Retina (tissue), 1 donor: ENCODE results near the gene KLHL3.

ENCODE experiments used
- DNase-seq: peaks from one replicate; pipeline ENCODE4 v3.0.0-alpha.2; 2016

The KLHL3 gene

DNA sequence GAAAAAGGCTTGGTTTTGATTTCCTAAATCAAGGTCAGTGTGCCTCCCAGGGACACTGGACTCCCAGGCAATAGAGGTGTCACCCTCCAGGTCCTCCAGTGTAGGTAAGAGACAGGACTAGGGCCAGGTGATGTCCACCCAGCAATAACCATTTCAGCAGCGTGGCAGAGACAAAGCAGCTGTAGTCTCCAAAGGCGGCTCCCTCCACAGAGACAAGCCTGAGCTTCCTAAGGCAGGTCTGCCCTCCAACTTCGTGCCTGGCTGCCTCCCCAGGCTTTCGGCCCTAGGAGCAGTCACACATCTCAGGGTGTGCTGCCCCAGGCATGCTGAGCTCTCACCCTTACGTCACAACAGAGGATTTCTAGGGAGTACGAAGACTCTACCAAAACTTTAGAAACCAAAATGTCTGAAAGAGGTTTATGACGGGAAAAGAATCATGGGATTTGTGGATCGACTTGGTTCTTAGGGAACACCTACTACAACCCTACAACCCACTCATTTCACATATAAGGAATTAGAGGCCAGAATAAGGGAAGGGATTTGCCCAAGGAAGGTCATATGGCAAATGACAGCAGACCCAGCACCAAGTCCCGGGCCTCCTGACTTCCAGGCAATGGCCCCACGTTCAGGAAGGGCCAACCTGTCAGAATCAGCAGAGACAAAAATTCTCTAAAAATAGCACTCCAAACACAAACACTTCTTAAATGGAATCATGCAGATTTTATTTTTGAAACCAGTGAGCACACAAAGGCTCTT, 105.5 kb downstream of the KLHL3 start:
- DNase-seq = no peak

DNA sequence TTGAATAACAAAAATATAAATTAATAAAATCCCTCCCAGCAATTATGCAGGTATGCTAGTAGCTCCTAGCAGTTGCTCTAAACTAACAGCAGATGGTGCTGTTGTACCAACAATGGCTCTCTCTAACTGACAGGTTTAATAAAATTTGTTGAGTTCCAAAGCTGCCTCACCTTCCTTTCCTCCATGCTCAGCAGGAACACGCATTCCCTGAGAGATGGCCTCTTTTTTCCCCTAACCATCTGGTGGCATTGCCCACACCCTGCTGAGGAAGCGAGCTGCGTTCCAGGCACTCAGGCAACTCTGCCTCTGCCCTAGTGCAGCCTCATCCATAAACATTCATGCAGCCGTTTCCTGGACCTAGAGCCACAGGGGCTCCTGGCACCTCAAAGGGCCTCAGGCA, 106.2 kb downstream of the KLHL3 start:
- peak; percentile 66 for DNase-seq

DNA sequence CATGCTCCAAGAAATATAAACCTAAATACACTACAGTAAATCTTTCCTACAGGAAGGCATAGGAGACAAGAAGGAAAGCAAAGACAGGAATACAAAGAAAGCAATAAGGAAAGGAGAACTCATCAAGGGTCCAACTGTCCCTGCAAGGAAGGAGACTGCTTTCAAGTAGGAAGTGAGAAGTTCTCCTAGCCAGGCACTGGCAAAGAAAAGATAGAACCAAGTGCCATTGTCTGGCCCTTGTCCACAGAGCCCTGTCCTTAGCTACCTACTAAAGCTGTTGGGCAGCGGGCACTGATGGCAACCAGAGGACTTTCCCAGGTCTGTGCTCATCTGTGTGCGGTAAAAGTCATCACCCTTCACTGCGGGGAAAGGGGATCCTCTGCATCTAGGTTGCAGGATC, 108.2 kb downstream of the KLHL3 start:
- no peak for DNase-seq

DNA sequence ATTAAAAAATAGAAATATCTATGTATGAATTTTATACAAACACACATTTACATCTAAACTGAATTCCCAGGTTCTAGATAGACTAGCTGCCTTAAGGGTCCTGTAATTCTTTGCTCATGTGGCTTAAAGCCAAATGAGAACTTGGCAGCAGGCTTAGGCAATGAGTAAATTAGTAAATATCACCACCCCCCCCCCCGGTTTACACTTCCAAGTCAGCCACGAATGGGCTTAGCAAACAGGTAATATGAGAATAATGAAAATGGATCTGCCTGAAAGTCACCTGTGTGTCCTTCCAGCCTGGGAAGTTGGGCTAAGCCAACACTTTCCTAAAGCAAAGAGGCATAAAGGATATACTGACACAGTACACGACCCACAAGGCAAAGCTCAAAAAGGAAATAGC, 108.6 kb downstream of the KLHL3 start:
- no peak for DNase-seq

DNA sequence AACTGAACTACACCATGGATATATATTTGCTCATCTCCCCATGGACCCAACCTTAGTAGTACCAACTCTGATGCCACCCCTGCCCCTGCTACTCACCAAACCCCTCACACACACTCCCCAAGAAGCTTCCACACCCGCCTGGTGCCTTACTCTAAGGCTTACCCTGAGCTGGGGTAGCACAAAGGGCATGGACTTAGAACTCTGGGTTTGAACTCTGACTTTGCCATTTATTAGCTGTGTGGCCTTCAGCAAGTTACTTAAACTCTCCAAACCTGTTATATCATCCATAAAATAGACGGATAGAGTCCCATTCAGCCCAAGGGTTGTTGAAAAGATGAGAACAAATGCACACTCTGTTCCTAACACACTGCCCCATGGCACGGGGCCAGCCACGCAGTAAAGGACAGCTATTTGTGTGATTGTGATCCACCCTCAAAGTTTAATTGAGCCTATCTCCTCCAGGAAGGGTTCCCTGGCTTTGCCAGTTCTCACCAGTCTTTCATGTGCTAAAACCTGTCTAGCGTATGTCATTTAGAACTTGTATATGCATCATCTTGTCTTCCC, 111.0 kb downstream of the KLHL3 start:
- no peak for DNase-seq

DNA sequence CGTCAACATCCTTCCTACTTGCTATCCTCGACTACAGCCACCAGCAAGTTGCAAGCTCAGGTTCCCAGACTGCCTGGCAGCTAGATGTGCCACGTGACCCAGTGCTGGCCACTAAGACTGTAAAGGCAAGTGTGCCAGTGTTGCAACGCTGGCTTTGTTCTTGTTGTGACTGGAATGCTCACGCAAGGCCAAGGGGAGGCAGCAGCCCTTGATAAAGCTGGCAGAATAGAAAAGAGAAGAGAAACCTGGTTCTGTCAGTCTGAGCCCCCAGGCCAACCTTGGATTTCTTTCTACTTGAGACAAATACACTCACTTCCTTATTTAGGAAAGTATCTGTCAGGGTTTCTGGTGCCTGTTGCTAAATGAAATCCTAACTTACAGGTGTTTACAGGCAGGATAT, 113.0 kb downstream of the KLHL3 start:
- DNase-seq = no peak

DNA sequence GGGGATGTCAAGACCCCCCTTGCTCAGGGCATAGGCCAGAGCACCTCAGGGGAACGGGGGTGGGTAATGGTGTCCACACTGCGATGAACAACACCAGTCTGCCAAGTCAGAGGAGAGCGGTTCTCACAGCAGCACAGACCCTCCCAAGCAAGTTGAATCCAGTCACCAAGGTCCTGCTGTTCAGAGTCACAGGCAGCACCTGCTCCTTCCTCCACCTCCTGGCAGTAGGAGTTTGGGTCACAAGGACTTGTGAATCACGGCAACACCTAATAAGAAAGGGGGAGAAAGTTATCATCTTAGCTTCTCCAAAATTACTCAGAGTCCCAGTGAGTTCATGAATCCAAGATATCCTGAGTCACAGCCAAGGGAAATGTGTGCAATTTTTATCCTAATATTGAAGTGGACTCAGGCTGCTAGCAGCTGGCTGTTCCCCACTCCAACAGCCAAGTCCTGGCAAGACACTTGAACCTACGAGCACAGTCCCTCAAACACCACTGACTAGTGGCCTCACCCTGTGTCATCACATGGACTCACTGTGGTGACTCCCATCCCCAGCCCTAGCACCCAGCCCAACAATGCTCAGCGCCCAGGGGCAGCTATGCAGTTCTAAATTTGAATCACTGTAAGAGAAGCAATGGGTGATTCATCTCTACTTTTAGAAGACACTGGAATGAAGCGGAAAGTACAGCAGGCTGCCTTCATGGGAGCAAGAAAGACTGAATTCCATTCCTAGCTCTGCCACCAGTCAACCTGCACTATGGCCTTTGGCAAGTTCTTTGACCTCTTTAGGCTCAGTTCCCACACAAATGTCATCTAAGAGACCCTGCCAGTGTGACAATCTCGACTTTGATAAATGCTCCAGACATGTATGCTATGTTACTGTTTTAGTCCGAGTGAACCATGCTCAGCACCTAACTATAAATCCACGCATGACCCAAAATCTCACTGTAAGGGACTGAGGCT, 113.7 kb downstream of the KLHL3 start:
- DNase-seq = no peak

DNA sequence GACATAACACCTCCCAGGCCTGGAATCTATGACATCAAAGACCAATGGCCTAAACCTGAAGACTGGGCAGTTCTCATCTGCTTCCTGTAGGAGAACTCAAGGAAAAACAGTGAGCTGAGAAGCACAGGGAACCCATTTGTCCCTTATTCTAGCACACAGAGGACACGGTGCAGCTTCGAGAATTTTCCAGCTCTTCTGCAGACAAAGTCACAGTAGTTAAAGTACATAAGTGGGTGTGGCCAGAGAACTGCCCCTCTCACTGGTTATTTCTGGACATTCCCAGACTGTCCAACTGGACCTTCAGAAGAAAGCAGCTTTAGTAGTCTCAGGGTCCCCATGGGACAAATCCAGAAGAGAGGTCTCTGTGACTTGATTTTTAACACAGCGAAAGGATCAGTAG, 114.6 kb downstream of the KLHL3 start:
- DNase-seq = no peak

DNA sequence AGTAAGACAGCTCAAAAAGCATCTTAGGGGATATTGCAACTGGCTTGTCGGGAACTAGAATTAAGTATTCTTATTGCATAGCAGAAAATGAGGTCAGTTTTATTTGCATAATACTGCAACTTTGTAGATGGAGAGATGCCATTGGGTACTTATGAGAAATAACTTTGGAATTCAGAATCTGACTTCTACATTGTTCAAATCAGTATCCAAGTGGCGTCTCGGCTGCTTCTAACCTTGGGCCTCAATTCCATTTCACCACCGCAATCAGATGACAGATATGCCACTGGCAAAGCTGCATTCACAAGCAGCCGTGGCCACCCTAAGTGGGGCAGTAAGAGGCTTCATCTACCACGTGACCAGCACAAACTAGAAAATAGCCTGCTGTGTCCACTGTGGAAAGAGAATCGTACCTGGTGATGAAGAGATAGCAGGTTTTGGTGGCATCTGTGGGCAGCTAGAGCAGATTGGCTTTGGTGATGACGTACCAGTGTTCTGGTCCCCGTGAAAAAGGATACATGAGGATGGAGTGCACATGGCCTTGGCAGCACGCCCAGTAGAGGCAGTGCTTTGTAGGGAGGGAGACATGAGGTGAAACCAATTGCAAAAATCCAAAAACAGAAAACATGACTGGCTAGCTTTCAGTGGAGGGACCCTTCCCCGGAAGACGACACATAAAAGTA, 116.6 kb downstream of the KLHL3 start:
- no peak for DNase-seq

DNA sequence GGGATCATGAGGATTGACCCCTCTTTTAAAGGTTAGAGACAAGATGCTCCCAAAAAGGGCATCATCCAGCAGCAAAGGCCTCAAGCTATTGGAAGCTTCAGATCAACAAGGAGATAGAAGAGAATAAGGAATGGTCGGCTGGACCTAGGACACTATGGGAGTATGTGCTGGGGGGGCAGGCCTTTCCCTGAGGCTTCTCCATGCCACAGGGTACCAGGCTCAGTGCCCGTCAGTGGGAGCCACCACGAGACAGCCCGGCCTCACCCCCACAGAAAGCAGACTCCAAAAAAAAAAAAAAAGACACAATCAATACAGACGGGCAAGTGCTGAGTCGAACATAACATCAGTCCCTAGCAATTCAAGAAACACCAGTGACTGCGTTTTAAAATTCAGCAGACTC, 117.4 kb downstream of the KLHL3 start:
- DNase-seq = no peak

DNA sequence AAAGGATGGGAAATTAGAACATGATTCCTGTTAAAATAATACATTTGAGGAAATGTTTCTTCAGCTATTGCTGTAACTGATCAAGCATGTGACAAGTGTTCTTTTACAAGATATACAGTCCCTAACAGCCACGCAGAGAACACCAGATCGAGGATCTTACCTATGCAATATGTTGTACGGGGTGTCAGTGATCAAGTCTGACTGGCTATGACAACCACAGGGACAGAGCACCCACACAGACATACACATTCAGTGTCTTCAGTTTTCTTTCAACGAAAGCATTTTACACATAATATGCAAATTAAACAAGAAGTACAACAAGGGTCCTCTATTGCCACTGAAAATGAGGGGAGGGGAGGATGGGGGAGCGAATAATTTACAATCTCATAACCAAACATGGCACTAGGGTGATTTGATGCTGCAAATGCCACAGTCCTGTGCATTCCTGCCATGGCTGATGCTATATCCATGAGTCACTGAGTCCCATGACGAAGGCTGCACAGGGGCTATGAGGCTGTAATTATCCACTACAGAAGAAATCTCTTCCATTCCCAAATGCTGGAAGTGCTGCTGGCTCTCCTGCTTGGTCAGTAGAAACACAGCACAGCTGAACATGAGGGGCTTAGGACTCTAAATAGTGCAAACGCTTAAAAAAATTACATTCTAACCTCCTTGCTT, 118.2 kb downstream of the KLHL3 start:
- no peak for DNase-seq

DNA sequence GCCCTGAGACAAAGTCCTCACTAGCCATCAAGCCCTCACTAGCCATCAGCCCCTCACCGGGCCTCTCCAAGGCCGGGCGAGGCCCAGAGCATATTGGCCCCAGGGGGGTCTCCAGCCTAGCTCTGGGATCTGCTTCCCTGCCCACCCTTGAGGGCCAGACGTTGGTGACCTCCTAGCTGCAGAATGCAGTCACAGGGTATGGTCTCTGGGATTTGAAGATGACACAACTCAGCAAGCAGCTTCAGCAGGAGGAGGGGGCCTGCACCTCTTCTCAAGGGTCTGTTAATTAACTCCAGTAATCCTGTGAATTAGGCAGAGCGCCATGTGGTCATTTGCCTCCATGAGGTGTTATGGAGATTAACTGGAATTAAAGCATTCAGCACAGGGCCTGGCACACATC, 119.8 kb downstream of the KLHL3 start:
- DNase-seq = peak; percentile 21

DNA sequence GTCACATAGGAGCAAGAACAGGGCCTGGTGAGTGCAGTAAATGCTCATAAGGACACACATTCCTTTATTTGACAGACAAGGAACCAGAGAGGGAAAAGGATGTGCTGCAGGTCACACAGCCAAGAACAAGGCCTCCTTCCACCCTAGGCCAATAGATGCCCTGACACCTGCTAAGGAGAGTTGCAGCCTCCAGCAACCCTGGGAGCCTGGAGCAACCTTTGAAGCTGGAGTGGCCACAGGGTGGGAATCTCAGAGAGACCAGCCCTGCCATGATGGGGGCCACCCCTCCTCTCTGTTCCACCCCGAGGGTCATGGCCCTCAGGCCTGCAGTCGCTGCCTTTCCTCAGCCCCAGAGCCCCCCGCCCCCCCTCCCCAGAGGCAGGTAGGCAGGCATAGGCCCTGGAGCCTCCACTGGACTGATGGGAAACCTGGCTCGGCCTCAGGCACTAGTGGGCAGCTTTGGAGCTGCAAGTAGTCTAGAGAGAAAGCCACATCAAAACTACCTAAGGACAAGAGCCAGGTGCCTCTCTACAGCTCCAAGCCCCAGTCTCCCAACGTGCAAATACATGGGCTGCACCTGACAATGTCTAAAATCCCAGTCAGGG, 120.6 kb downstream of the KLHL3 start:
- DNase-seq = no peak

DNA sequence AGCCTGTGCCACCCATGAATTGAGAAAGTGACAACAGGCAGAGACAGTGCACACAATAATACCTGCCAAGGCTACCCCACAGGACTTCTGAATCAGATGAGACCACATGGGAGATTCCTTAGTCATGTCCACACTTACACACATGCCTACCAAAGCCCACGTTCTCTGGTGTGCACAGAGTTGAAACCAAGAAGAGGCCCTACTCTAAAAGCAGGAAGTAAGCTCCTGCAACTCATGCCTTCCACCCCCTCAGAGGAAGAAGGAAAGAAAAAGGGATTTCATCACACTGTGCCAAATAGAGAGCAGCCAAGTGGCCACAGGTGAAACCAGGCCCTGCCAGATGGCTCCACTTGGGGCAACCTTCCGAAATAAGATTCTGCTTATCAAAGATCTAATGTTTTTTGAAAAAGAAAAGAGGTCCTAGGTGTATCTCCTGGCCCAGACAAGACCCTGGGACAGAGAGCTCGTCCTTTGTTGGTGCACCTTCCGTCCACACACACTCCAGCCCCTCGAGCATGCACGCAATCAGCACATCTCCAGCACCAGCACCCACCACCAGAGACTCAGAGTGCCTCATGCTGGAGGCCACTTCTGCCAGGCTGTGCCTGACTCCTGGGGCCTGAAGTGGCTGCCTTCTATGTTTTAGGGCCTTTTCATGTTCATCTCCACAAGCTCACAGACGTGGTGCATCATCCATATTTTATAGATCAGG, 122.2 kb downstream of the KLHL3 start:
- no peak for DNase-seq

DNA sequence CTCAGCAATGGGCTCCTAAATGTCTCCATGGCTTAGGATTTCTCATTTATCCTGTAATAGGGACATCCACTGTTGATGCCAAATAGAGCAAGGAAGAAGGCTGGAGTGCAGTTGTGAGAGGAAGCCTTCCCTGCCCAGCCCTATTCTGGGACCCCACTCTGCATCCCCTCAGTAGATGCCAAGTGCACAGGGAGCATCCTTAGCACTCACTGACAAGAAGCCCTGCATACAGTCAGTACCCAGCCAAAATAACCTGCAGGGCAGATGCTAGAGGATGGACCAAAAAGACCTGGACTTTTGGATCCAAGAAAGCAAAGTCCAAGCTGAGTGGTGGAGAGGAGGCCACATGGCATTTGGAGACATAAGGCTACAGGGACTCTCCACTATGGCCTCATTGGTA, 123.3 kb downstream of the KLHL3 start:
- DNase-seq = no peak

DNA sequence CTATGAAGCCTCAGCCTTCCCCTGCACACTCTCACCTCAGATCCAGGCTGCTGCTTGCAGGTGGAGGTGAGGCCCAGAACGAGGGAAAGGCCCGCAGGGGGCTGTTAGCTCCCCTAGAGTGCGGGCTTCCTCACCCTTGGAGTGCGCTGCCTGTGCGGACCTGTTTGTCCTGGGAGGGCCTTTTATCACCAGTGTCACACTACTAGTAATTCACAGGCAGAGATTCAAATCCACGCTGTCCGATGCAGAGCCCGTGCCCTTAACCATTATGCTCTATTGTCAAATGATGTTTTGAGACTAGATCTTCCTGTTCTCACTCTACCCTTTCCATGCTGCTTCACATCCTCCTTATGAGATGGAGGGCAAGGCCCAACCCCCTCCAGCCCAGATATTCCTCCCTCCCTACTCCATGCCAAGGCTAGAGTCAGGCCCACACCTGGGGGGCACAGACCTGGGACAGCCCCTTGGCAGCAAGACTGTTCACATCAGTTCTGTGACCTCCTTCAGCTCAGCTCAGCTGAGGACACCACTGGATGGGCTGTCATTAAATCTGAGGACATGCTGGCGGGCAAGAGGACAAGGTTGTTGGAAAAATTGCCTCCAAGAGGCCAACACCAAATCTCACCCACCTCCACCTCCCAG, 124.0 kb downstream of the KLHL3 start:
- DNase-seq = no peak

DNA sequence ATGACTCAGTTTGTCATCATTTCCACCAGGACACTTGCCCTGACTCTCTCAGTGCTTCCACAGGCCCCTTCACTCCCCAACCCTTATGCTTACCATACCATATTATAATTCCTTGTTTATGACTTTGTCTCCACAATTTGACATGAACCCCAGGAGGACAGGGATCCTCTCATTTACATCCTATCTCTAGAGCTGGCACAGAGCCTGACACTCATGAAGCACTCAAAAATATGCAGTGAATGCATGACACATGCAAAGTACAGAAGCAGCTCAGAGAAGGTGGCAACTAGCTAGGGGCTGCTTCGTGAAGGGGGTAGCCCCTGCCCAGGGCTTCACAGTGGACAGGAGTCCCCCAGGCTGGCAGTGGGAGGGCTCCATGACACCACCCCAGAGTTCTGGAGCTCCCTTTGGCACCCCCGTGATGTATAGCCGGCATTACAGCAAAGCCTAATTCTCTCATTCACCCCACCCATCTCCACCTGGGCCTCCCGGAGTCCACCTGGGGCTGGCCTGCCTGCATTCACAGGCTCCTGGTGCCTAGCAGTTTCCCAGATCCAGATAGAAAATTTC, 124.8 kb downstream of the KLHL3 start:
- DNase-seq = no peak

DNA sequence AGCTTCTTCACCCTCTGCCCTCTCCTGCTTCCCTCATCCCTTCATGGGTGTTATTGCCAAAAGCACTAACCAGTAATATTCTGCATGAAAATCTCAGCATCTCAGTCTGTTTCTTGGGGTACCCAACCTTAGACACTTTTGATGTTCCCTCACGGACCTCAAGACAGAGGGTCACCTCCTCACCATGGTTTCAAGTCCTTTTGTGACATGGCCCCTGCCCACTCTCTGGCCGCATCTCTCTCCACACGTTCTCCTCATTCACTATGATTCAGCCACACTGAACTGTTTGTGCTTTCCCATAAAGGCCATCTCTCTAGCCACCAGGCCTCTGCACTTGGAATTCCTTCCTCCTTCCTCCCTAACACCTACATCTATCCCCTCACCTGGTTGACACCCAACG, 125.3 kb downstream of the KLHL3 start:
- DNase-seq = no peak

DNA sequence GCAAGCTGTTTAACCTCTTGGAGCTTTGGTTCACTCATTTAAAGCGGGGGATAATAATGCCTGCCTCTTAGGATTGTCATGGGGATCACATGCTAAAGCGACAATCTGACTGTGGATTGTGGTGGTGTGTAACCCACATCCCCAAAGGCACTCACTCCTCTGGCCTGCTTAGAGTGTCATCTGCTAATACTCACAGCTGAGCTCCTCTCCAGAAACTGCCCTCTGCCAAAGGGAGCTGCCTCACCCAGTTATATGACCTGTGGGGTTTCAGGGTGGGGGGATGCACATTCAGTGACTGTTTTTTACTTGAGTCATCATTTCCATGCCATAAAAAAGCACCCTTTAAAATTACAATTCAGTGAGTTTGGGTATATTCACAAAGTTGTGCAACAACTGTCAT, 126.8 kb downstream of the KLHL3 start:
- no peak for DNase-seq

DNA sequence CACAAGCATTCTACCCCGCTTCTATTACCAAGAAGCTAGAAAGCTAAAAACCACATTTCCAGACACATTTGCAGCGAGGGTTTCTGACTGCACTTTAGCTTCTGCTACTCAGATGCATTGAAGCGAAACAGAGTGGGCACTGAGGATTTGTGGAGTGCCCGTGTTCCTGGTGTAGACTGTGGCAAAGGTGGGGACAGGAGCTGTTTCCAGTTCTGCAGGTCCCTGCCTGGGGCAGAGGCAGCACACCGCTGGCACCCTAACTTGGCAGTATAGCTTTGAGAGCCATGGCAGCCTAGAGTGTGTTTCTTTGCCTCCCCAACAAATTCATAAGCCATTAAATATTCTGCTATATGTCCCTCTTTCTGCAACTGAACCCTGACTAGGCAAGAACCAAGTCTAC, 128.1 kb downstream of the KLHL3 start:
- DNase-seq = no peak

DNA sequence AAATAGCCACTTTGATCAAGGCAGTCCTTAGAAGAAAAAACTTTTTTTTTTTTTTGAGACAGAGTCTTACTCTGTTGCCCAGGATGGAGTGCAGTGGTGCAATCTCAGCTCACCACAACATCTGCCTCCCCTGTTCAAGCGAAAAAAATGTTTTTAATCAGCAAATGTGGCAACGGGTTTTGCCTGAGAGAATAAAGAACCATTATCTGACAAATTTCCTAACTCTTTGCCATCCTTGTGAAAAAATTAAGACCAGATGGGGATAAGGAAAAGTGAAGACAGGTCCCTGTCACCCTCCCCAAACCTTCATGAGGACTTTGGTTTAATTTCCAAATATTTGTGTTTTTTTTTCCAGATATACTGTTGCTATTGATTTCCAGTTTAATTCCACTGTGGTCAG, 129.5 kb downstream of the KLHL3 start:
- no peak for DNase-seq
